ENCODE measurements around the gene WWOX. TPM values are rescaled to one million over a fixed set of nuclear protein-coding genes. Genes with fewer than 3 reads are reported as not detected.

Gene WWOX
- total RNA-seq, 3 donors from 2014 or later (not counting 1 experiment from before 2014, with no cell fraction given) = 21.0 to 29.8 (median 27.0) TPM

DNA sequence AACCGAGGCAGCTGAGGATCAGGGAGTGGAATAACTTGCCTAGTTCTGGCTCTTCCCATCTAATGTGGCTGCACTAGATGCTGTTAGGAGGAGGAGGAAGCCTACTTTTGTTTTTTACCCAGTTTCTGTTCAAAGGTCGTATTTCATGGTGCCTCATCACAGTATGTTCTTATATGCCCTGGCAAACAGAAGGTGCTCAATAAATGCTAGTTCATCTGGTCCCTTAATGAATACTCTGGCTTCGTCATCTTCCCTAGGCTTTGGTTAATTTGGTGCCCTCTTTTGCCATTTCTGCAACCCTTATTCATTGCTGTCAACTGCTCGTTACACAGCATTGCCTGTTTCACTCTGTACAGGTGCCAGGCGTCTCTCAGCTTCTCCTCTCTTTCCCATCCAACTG is 151.7 kb downstream of the WWOX start:
- peaks cover 0 to 3% of the 10 kb centered on the region in 2 donors for H3K27me3 Mint-ChIP-seq (ENCODE audit: low read depth in 2 of 2)
- H3K4me1 ChIP-seq (ENCODE audit: control insufficient read depth, insufficient read depth, low read length) = peaks cover 7% of the 10 kb centered on the region
- no peak overlapping the region for H3K4me3 Mint-ChIP-seq
- ATAC-seq (no peak), DNase-seq (no peak)
- H3K4me1 Mint-ChIP-seq = peaks cover 13 to 21% of the 10 kb centered on the region in 2 donors
- no peak overlapping the region for H3K27ac ChIP-seq (ENCODE audit: low read length)
- no peaks in the 10 kb centered on the region for H3K9me3 ChIP-seq (ENCODE audit: control insufficient read depth, insufficient read depth, low read length)
- no peaks in the 10 kb centered on the region for H3K36me3 Mint-ChIP-seq
- H3K4me3 ChIP-seq (ENCODE audit: low read length) = no peak overlapping the region
- no peak overlapping the region for H3K27ac Mint-ChIP-seq
- H3K9me3 Mint-ChIP-seq = no peaks in the 10 kb centered on the region
- 95% methylated on average over 5 of the region's 5 CpGs for WGBS (ENCODE audit: insufficient coverage)
- TF ChIP-seq, protein P1, sequence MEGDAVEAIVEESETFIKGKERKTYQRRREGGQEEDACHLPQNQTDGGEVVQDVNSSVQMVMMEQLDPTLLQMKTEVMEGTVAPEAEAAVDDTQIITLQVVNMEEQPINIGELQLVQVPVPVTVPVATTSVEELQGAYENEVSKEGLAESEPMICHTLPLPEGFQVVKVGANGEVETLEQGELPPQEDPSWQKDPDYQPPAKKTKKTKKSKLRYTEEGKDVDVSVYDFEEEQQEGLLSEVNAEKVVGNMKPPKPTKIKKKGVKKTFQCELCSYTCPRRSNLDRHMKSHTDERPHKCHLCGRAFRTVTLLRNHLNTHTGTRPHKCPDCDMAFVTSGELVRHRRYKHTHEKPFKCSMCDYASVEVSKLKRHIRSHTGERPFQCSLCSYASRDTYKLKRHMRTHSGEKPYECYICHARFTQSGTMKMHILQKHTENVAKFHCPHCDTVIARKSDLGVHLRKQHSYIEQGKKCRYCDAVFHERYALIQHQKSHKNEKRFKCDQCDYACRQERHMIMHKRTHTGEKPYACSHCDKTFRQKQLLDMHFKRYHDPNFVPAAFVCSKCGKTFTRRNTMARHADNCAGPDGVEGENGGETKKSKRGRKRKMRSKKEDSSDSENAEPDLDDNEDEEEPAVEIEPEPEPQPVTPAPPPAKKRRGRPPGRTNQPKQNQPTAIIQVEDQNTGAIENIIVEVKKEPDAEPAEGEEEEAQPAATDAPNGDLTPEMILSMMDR (IDR thresholded peaks at IDR 0.05) = no peak
- H3K27me3 ChIP-seq (ENCODE audit: control insufficient read depth, insufficient read depth, low read length) = no peaks in the 10 kb centered on the region
- H3K36me3 ChIP-seq (ENCODE audit: control insufficient read depth, insufficient read depth, low read length) = no peaks in the 10 kb centered on the region
- intact Hi-C loops (cut with micrococcal nuclease) = no loop called here

DNA sequence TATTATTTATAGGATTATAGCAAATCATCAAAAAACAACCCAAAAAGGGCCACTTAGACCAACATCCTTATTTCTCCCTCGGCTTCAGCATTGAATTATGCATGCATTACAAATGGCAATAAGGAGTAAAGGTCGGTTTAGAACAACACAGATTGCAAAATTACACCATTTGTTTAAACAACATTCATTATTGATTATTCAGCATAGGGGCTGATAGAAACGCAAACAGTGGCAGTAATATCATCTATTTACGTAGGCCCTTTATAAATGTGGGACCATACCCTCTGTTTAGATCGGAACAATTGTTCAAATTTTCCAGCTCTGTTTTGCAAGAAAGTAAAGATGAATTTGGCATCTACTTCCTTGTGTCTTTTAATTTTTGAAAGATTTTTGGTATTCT is 153.3 kb downstream of the WWOX start:
- H3K36me3 ChIP-seq (ENCODE audit: control insufficient read depth, insufficient read depth, low read length) = no peaks in the 10 kb centered on the region
- no peak overlapping the region for H3K27ac ChIP-seq (ENCODE audit: low read length)
- Mint-ChIP-seq H3K9me3 (no peaks in the 10 kb centered on the region), H3K27me3 (ENCODE audit: low read depth in 2 of 2) (peaks cover 0 to 3% of the 10 kb centered on the region in 2 donors), H3K4me1 (peaks cover 13 to 15% of the 10 kb centered on the region in 2 donors), H3K4me3 (no peak overlapping the region), H3K36me3 (no peaks in the 10 kb centered on the region), H3K27ac (no peak overlapping the region)
- TF ChIP-seq, protein P1 (IDR thresholded peaks at IDR 0.05) = no peak
- no peaks in the 10 kb centered on the region for H3K9me3 ChIP-seq (ENCODE audit: control insufficient read depth, insufficient read depth, low read length)
- 97% methylated on average over 5 of the region's 5 CpGs for WGBS (ENCODE audit: insufficient coverage)
- intact Hi-C loops (cut with micrococcal nuclease) = no loop called here
- H3K4me3 ChIP-seq (ENCODE audit: low read length) = no peak overlapping the region
- ATAC-seq (no peak), DNase-seq (no peak)
- no peaks in the 10 kb centered on the region for H3K27me3 ChIP-seq (ENCODE audit: control insufficient read depth, insufficient read depth, low read length)
- peaks cover 7% of the 10 kb centered on the region for H3K4me1 ChIP-seq (ENCODE audit: control insufficient read depth, insufficient read depth, low read length)

DNA sequence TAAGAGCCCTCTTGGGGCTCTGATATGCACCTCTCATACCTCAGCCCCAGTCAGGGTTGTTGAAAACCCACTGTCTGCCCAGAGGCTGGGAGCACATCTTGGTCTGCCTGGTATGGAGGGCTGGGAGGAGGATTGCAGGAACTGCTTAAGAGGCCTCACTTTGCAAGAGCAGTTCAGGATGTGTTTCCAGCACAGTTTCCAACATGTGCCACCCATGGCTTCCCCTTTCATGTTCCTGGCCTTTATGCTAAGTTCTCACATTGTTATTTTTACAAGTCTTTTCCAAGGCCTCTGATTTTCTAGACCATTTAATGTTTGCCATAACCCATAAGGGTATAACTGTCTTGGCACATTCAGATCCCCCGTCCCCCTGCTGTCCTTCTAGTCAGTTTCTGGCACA is 155.4 kb downstream of the WWOX start:
- Mint-ChIP-seq H3K36me3 (no peaks in the 10 kb centered on the region), H3K9me3 (no peaks in the 10 kb centered on the region), H3K27me3 (ENCODE audit: low read depth in 2 of 2) (peaks cover 0 to 3% of the 10 kb centered on the region in 2 donors), H3K4me1 (peaks cover 13 to 15% of the 10 kb centered on the region in 2 donors), H3K27ac (no peak overlapping the region), H3K4me3 (no peak overlapping the region)
- WGBS (ENCODE audit: insufficient coverage) = 100% methylated on average over 1 of the region's 1 CpG
- Histone ChIP-seq H3K4me3 (ENCODE audit: low read length) (no peak overlapping the region), H3K9me3 (ENCODE audit: control insufficient read depth, insufficient read depth, low read length) (no peaks in the 10 kb centered on the region), H3K27me3 (ENCODE audit: control insufficient read depth, insufficient read depth, low read length) (no peaks in the 10 kb centered on the region), H3K36me3 (ENCODE audit: control insufficient read depth, insufficient read depth, low read length) (no peaks in the 10 kb centered on the region), H3K27ac (ENCODE audit: low read length) (no peak overlapping the region), H3K4me1 (ENCODE audit: control insufficient read depth, insufficient read depth, low read length) (peaks cover 7% of the 10 kb centered on the region)
- TF ChIP-seq, protein P1 (IDR thresholded peaks at IDR 0.05) = no peak
- intact Hi-C loops (cut with micrococcal nuclease) = no loop called here
- DNase-seq (no peak), ATAC-seq (no peak)

DNA sequence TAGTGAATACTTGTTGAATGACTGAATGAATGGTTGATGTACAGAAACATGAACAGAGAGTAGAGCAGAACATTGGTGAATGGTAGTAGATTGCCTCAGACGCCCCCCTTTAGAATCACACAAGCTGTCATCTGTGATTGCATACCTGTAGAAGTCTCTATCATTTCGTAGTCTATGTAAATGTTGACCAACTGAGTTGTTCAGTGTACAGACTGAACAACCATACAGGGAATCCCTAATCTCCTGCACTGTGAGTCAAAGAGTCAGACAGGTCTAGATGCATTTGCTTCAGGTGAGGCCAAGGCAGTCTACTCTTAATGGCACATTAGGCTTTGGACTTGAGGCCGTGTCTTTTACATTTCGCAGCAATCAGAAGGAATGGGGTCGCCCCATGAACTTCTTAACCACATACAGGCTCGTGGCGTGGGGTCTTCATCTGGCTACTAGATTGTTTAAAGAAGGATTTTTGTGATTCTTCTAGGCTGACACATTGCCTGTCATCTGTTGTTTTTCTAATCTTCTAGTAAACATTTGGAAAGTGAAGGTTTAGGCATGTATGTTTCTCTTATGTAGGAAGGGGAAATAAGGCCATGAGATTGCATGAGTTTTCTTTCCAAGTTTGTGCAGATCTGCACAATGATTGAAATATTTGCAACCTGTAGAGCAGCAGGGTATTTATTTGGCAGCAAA is 157.4 kb downstream of the WWOX start:
- no peaks in the 10 kb centered on the region for H3K36me3 Mint-ChIP-seq
- ATAC-seq (no peak), DNase-seq (no peak)
- H3K4me1 ChIP-seq (ENCODE audit: control insufficient read depth, insufficient read depth, low read length) = no peaks in the 10 kb centered on the region
- no peak overlapping the region for H3K4me3 ChIP-seq (ENCODE audit: low read length)
- H3K9me3 ChIP-seq (ENCODE audit: control insufficient read depth, insufficient read depth, low read length) = no peaks in the 10 kb centered on the region
- H3K4me3 Mint-ChIP-seq = no peak overlapping the region
- H3K27me3 Mint-ChIP-seq (ENCODE audit: low read depth in 2 of 2) = peaks cover 0 to 3% of the 10 kb centered on the region in 2 donors
- no peak overlapping the region for H3K27ac Mint-ChIP-seq
- H3K36me3 ChIP-seq (ENCODE audit: control insufficient read depth, insufficient read depth, low read length) = no peaks in the 10 kb centered on the region
- intact Hi-C loops (cut with micrococcal nuclease) = no loop called here
- TF ChIP-seq, protein P1 (IDR thresholded peaks at IDR 0.05) = no peak
- H3K27me3 ChIP-seq (ENCODE audit: control insufficient read depth, insufficient read depth, low read length) = no peaks in the 10 kb centered on the region
- no peaks in the 10 kb centered on the region for H3K4me1 Mint-ChIP-seq
- H3K27ac ChIP-seq (ENCODE audit: low read length) = no peak overlapping the region
- H3K9me3 Mint-ChIP-seq = no peaks in the 10 kb centered on the region
- WGBS (ENCODE audit: insufficient coverage) = 88% methylated on average over 6 of the region's 7 CpGs

All from natural killer cell (primary cell).